ENCODE measurements around the gene SSR3. TPM values are rescaled to one million over a fixed set of nuclear protein-coding genes. Genes with fewer than 3 reads are reported as not detected.

Gene SSR3
- polyA plus RNA-seq (2012; ENCODE audit: insufficient read length, low read depth) = 33.8 TPM

DNA sequence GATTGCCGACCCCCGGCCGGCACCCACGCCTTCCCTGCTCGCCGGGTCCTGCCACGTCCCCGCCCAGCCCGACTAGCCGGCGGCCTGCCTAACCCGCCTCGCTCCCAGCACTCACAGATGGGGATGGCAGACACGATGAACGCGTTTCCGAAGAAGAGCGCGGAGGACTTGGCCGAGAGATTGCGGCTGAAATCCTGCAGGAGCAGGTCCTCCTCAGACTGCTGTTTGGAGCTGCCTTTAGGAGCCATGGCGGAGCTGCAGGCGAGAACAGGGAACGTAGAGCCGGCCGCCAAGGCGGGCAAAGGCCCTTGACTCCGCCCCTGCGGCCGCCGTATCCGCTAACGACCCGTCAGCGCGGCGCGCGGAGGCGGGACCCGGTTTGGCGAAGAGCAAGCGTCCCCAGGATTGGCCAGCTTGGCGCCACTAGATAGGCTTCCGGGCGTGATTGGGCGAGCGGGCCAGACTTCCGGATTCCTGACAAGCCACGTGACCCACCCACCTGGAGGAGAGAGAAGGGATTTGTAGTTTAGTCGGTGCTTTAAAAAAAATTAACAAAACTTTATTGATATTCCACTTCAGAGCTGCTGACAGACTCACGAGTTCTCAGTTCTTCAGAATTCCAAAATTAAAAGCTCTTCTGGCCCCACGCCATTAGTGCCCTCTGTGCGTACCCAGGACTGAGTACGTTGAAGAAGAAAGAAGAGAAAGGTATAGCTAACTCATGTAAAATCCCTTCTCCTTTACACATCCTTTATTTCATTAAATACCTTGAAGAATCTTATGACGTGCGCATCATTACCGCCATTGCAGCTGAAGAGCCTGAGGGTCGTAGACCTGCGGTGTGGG lies at the start of gene SSR3:
Gene SSR3 (minus strand): TSS at position 276 of the 846 bp plus-strand sequence. CDS start 28 bp downstream, at position 248.
- peak; percentile 70 for TF ChIP-seq POLR2AphosphoS5 (IDR thresholded peaks at IDR 0.05; ENCODE audit: low read depth, low read length)
- TF ChIP-seq SIN3A (IDR thresholded peaks at IDR 0.05; ENCODE audit: borderline replicate concordance, insufficient read depth, low read length) = no peak

- TF ChIP-seq TAF1 (IDR thresholded peaks at IDR 0.05; ENCODE audit: borderline replicate concordance, insufficient read depth, low read length) (no peak), SIN3A (IDR thresholded peaks at IDR 0.05; ENCODE audit: borderline replicate concordance, insufficient read depth, low read length) (no peak), POLR2AphosphoS5 (IDR thresholded peaks at IDR 0.05; ENCODE audit: low read depth, low read length) (no peak), FOXP2 (optimal IDR thresholded peaks at IDR 0.05; ENCODE audit: borderline replicate concordance, extremely low read depth, extremely low read length, insufficient read depth) (no peak)
- TF ChIP-seq, protein P1, sequence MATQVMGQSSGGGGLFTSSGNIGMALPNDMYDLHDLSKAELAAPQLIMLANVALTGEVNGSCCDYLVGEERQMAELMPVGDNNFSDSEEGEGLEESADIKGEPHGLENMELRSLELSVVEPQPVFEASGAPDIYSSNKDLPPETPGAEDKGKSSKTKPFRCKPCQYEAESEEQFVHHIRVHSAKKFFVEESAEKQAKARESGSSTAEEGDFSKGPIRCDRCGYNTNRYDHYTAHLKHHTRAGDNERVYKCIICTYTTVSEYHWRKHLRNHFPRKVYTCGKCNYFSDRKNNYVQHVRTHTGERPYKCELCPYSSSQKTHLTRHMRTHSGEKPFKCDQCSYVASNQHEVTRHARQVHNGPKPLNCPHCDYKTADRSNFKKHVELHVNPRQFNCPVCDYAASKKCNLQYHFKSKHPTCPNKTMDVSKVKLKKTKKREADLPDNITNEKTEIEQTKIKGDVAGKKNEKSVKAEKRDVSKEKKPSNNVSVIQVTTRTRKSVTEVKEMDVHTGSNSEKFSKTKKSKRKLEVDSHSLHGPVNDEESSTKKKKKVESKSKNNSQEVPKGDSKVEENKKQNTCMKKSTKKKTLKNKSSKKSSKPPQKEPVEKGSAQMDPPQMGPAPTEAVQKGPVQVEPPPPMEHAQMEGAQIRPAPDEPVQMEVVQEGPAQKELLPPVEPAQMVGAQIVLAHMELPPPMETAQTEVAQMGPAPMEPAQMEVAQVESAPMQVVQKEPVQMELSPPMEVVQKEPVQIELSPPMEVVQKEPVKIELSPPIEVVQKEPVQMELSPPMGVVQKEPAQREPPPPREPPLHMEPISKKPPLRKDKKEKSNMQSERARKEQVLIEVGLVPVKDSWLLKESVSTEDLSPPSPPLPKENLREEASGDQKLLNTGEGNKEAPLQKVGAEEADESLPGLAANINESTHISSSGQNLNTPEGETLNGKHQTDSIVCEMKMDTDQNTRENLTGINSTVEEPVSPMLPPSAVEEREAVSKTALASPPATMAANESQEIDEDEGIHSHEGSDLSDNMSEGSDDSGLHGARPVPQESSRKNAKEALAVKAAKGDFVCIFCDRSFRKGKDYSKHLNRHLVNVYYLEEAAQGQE (IDR thresholded peaks at IDR 0.05; ENCODE audit: insufficient read depth in 1 of 2, low read depth in 2 of 2, low read length in 2 of 2) = no peak
These were observed 49.2 kb upstream of the SSR3 start for GRCh38 chr3:156604064-156604641.

- TF ChIP-seq, protein P1 (IDR thresholded peaks at IDR 0.05; ENCODE audit: insufficient read depth in 1 of 2, low read depth in 2 of 2, low read length in 2 of 2) = no peak
- TF ChIP-seq TAF1 (IDR thresholded peaks at IDR 0.05; ENCODE audit: borderline replicate concordance, insufficient read depth, low read length) (no peak), SIN3A (IDR thresholded peaks at IDR 0.05; ENCODE audit: borderline replicate concordance, insufficient read depth, low read length) (no peak), FOXP2 (optimal IDR thresholded peaks at IDR 0.05; ENCODE audit: borderline replicate concordance, extremely low read depth, extremely low read length, insufficient read depth) (no peak), POLR2AphosphoS5 (IDR thresholded peaks at IDR 0.05; ENCODE audit: low read depth, low read length) (no peak)
These were observed 48.6 kb upstream of the SSR3 start for GRCh38 chr3:156603379-156604017.

- no peak for TF ChIP-seq TAF1 (IDR thresholded peaks at IDR 0.05; ENCODE audit: borderline replicate concordance, insufficient read depth, low read length)
- TF ChIP-seq, protein P1 (IDR thresholded peaks at IDR 0.05; ENCODE audit: insufficient read depth in 1 of 2, low read depth in 2 of 2, low read length in 2 of 2) = no peak
- no peak for TF ChIP-seq POLR2AphosphoS5 (IDR thresholded peaks at IDR 0.05; ENCODE audit: low read depth, low read length)
- no peak for TF ChIP-seq FOXP2 (optimal IDR thresholded peaks at IDR 0.05; ENCODE audit: borderline replicate concordance, extremely low read depth, extremely low read length, insufficient read depth)
- no peak for TF ChIP-seq SIN3A (IDR thresholded peaks at IDR 0.05; ENCODE audit: borderline replicate concordance, insufficient read depth, low read length)
These were observed 47.5 kb upstream of the SSR3 start for GRCh38 chr3:156602424-156602823.

- TF ChIP-seq POLR2AphosphoS5 (IDR thresholded peaks at IDR 0.05; ENCODE audit: low read depth, low read length) (no peak), TAF1 (IDR thresholded peaks at IDR 0.05; ENCODE audit: borderline replicate concordance, insufficient read depth, low read length) (no peak), SIN3A (IDR thresholded peaks at IDR 0.05; ENCODE audit: borderline replicate concordance, insufficient read depth, low read length) (no peak), FOXP2 (optimal IDR thresholded peaks at IDR 0.05; ENCODE audit: borderline replicate concordance, extremely low read depth, extremely low read length, insufficient read depth) (no peak)
- TF ChIP-seq, protein P1 (IDR thresholded peaks at IDR 0.05; ENCODE audit: insufficient read depth in 1 of 2, low read depth in 2 of 2, low read length in 2 of 2) = no peak
These were observed 46.6 kb upstream of the SSR3 start for GRCh38 chr3:156601497-156601896.
